Activated T-cell treated with anti-CD3 and anti-CD28 coated beads for 4 hours (primary cell): ENCODE data around the gene HMCN2.

Source experiments
- DNase-seq: peaks from one replicate; pipeline ENCODE4 v3.0.0-alpha.2; 2020

The HMCN2 gene

GRCh38 chr9:130478736-130479575 is 213.4 kb downstream of the HMCN2 start:
- no peak for DNase-seq

GRCh38 chr9:130479587-130479986 is 214.0 kb downstream of the HMCN2 start:
- DNase-seq: no peak

GRCh38 chr9:130480673-130481072 is 215.1 kb downstream of the HMCN2 start:
- no peak for DNase-seq

GRCh38 chr9:130482463-130482862 is 216.9 kb downstream of the HMCN2 start:
- DNase-seq: no peak

GRCh38 chr9:130483371-130483971 is 217.9 kb downstream of the HMCN2 start:
- no peak for DNase-seq
